ENCODE measurements around the gene CNNM2. TPM values are rescaled to one million over a fixed set of nuclear protein-coding genes. Genes with fewer than 3 reads are reported as not detected.

Gene CNNM2
- total RNA-seq, 2 experiments from 2014 or later: 10.9 to 12.3 TPM

DNA sequence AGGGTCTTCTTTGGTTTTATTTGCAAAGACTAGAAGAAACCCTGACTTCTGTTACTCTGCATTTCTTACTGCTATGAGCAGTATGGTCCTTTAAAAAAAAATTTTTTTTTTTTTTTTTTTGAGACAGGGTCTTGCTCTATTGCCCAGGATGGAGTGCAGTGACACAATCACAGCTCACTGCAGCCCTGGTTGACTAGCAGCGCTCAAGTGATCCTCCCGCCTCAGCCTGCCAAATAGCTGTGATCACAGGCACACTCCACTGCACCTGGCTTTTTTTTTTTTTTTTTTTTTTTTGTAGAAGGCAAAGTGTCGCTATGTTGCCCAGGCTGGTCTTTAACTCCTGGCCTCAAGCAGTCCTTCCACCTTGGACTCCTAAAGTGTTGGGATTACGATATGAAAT lies 17.4 kb downstream of the CNNM2 start:
- H3K4me1 Mint-ChIP-seq: peaks cover 11% of the 10 kb centered on the region

GRCh38 chr10:102935939-102936605 lies 18.0 kb downstream of the CNNM2 start:
- DNase-seq (no peak), ATAC-seq (ENCODE audit: low read depth) (no peak)
- Mint-ChIP-seq H3K9me3 (no peaks in the 10 kb centered on the region), H3K4me1 (peaks cover 11% of the 10 kb centered on the region), H3K4me3 (no peak overlapping the region), H3K27me3 (no peaks in the 10 kb centered on the region), H3K36me3 (peaks cover 3% of the 10 kb centered on the region), H3K27ac (no peak overlapping the region)
- POLR2A ChIA-PET: no interaction called here

More for the DNA sequence above, 17.4 kb downstream of the CNNM2 start:
- H3K9me3 Mint-ChIP-seq: no peaks in the 10 kb centered on the region
- peaks cover 3% of the 10 kb centered on the region for H3K36me3 Mint-ChIP-seq
- H3K4me3 Mint-ChIP-seq: no peak overlapping the region
- H3K27me3 Mint-ChIP-seq: no peaks in the 10 kb centered on the region
- POLR2A ChIA-PET: interaction anchor here (0.7 kb wide), 1 partner anchor 219 kb away, joined by 6 read pairs; no protein-coding TSS in a partner anchor
- ATAC-seq (ENCODE audit: low read depth) (no peak), DNase-seq (no peak)
- H3K27ac Mint-ChIP-seq: no peak overlapping the region

- H3K27ac Mint-ChIP-seq: no peak overlapping the region
- peaks cover 3% of the 10 kb centered on the region for H3K4me1 Mint-ChIP-seq
- H3K9me3 Mint-ChIP-seq: no peaks in the 10 kb centered on the region
- H3K27me3 Mint-ChIP-seq: no peaks in the 10 kb centered on the region
- no peaks in the 10 kb centered on the region for H3K36me3 Mint-ChIP-seq
- DNase-seq: no peak
- H3K4me3 Mint-ChIP-seq: no peak overlapping the region
- ATAC-seq (ENCODE audit: low read depth): no peak
- POLR2A ChIA-PET: no interaction called here
Observed at GRCh38 chr10:102941401-102941800, 23.3 kb downstream of the CNNM2 start.

- DNase-seq (no peak), ATAC-seq (ENCODE audit: low read depth) (no peak)
- H3K4me3 Mint-ChIP-seq: no peak overlapping the region
- no peaks in the 10 kb centered on the region for H3K4me1 Mint-ChIP-seq
- no peaks in the 10 kb centered on the region for H3K9me3 Mint-ChIP-seq
- H3K36me3 Mint-ChIP-seq: no peaks in the 10 kb centered on the region
- H3K27ac Mint-ChIP-seq: no peak overlapping the region
- H3K27me3 Mint-ChIP-seq: no peaks in the 10 kb centered on the region
- POLR2A ChIA-PET: interaction anchor here (0.5 kb wide), 1 partner anchor 11 kb away, joined by 6 read pairs; no protein-coding TSS in a partner anchor
Observed at GRCh38 chr10:102945449-102945848, 27.4 kb downstream of the CNNM2 start.

GRCh38 chr10:102945962-102946361 lies 27.9 kb downstream of the CNNM2 start:
- H3K27me3 Mint-ChIP-seq: no peaks in the 10 kb centered on the region
- H3K4me1 Mint-ChIP-seq: no peaks in the 10 kb centered on the region
- no peaks in the 10 kb centered on the region for H3K9me3 Mint-ChIP-seq
- no peak overlapping the region for H3K27ac Mint-ChIP-seq
- no peak overlapping the region for H3K4me3 Mint-ChIP-seq
- ATAC-seq (ENCODE audit: low read depth) (no peak), DNase-seq (no peak)
- H3K36me3 Mint-ChIP-seq: no peaks in the 10 kb centered on the region
- POLR2A ChIA-PET: interaction anchor here (0.5 kb wide), 1 partner anchor 11 kb away, joined by 6 read pairs; no protein-coding TSS in a partner anchor

GRCh38 chr10:102946992-102947391 lies 28.9 kb downstream of the CNNM2 start:
- Mint-ChIP-seq H3K9me3 (no peaks in the 10 kb centered on the region), H3K36me3 (no peaks in the 10 kb centered on the region), H3K27ac (no peak overlapping the region), H3K4me1 (no peaks in the 10 kb centered on the region), H3K27me3 (no peaks in the 10 kb centered on the region), H3K4me3 (no peak overlapping the region)
- ATAC-seq (ENCODE audit: low read depth) (no peak), DNase-seq (no peak)
- POLR2A ChIA-PET: no interaction called here

- Mint-ChIP-seq H3K27ac (no peak overlapping the region), H3K27me3 (no peaks in the 10 kb centered on the region)
- ATAC-seq (ENCODE audit: low read depth): no peak
Observed at GRCh38 chr10:102948176-102948575, 30.1 kb downstream of the CNNM2 start.

DNA sequence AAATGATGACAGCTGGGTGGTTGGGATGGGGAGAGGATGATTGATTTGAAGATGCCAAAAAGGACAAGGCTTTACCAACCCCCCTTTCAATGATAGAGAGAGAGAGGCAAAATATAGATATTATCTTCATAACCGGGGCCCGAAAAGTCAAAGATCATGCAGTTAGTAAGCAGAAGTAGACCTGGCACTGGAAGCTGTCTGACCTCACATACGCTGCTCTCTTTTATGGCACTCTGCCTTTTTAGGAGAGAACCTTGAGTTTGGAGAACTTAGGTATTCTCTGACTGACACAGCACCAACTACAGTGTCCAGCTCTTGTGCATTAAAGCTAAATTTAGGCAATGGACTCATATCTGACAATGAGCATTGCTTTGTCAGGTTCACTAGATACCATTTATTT lies 30.7 kb downstream of the CNNM2 start:
- no peak overlapping the region for H3K27ac Mint-ChIP-seq
- POLR2A ChIA-PET: no interaction called here

More at GRCh38 chr10:102948176-102948575, 30.1 kb downstream of the CNNM2 start:
- Mint-ChIP-seq H3K4me3 (no peak overlapping the region), H3K36me3 (no peaks in the 10 kb centered on the region), H3K4me1 (peaks cover 1% of the 10 kb centered on the region), H3K9me3 (no peaks in the 10 kb centered on the region)
- no peak for DNase-seq
- POLR2A ChIA-PET: no interaction called here

GRCh38 chr10:102949916-102950315 lies 31.8 kb downstream of the CNNM2 start:
- Mint-ChIP-seq H3K27ac (no peak overlapping the region), H3K4me1 (peaks cover 1% of the 10 kb centered on the region), H3K9me3 (no peaks in the 10 kb centered on the region), H3K27me3 (no peaks in the 10 kb centered on the region), H3K36me3 (no peaks in the 10 kb centered on the region), H3K4me3 (no peak overlapping the region)
- no peak for ATAC-seq (ENCODE audit: low read depth)
- no peak for DNase-seq
- POLR2A ChIA-PET: interaction anchor here (0.6 kb wide), 1 partner anchor 25 kb away, joined by 5 read pairs; no protein-coding TSS in a partner anchor

More for the DNA sequence above, 30.7 kb downstream of the CNNM2 start:
- Mint-ChIP-seq H3K27me3 (no peaks in the 10 kb centered on the region), H3K9me3 (no peaks in the 10 kb centered on the region), H3K4me1 (peaks cover 1% of the 10 kb centered on the region), H3K36me3 (no peaks in the 10 kb centered on the region), H3K4me3 (no peak overlapping the region)
- DNase-seq: no peak
- no peak for ATAC-seq (ENCODE audit: low read depth)

DNA sequence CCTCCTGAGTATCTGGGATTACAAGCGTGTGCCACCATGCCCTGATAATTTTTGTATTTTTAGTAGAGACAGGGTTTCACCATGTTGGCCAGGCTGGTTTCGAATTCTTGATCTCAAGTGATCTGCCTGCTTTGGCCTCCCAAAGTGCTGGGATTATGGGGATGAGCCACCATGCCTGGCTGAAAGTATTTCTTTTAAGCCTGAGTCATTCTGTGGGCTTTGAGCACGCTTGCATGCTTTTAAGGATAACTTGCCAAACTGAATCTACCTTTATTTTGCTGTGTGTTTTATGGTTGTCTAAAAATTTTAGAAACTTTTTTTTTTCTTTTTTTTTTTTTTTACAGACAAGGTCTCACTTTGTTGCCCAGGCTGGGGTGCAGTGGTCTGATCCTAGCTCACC lies 33.2 kb downstream of the CNNM2 start:
- POLR2A ChIA-PET: no interaction called here
- no peak overlapping the region for H3K4me3 Mint-ChIP-seq
- DNase-seq: no peak
- peaks cover 1% of the 10 kb centered on the region for H3K4me1 Mint-ChIP-seq
- no peaks in the 10 kb centered on the region for H3K36me3 Mint-ChIP-seq
- no peak for ATAC-seq (ENCODE audit: low read depth)
- H3K27me3 Mint-ChIP-seq: no peaks in the 10 kb centered on the region
- H3K9me3 Mint-ChIP-seq: no peaks in the 10 kb centered on the region
- no peak overlapping the region for H3K27ac Mint-ChIP-seq

- H3K4me1 Mint-ChIP-seq: no peaks in the 10 kb centered on the region
- ATAC-seq (ENCODE audit: low read depth) (no peak), DNase-seq (no peak)
- no peaks in the 10 kb centered on the region for H3K36me3 Mint-ChIP-seq
- no peak overlapping the region for H3K4me3 Mint-ChIP-seq
- H3K9me3 Mint-ChIP-seq: no peaks in the 10 kb centered on the region
- no peak overlapping the region for H3K27ac Mint-ChIP-seq
- POLR2A ChIA-PET: interaction anchor here (0.5 kb wide), 1 partner anchor 846 kb away, joined by 3 read pairs; no protein-coding TSS in a partner anchor
- H3K27me3 Mint-ChIP-seq: no peaks in the 10 kb centered on the region
Observed at GRCh38 chr10:102959360-102959759, 41.3 kb downstream of the CNNM2 start.

- Mint-ChIP-seq H3K9me3 (no peaks in the 10 kb centered on the region), H3K27me3 (no peaks in the 10 kb centered on the region), H3K36me3 (no peaks in the 10 kb centered on the region), H3K4me1 (no peaks in the 10 kb centered on the region), H3K4me3 (no peak overlapping the region), H3K27ac (no peak overlapping the region)
- DNase-seq (no peak), ATAC-seq (ENCODE audit: low read depth) (no peak)
- POLR2A ChIA-PET: no interaction called here
Observed at GRCh38 chr10:102960157-102960556, 42.1 kb downstream of the CNNM2 start.

- no peak for ATAC-seq (ENCODE audit: low read depth)
Observed at GRCh38 chr10:102962267-102962666, 44.2 kb downstream of the CNNM2 start.

DNA sequence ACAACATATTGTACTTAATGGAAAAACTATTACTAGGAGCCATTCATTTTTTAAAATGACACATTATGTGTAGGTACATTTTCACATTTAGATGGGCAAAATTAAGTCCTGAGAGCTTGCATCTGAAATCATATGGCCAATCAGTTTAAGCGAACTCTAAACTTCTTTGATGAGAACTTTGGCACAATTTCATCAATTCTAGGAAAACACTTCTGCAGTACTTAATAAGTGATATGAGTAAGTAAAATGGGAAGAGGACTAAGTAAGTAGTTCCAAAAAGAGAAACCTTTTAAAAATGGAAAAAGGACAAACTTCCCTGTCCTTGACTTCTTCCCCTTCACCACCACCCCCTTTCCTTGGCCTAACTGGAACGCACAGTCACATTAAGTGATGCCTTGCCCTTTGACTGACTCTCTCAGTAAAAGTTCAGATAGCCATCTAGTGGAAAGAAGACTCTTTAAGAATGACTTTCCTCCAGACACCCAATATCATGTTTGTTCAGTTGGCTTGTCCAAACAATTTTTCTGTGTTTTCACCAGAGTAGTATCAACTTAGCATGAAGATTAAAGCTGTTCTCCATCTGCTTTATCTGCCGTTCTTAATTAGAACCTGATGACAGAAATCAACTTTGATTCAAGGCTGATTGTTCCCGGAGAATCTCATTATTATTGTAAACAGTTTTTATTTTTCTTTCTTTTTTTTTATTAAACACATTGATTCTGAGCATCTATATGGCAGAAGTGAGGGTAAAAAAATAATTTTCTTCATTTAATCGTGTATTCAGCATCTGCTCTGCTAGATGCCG lies 45.1 kb downstream of the CNNM2 start:
- Mint-ChIP-seq H3K36me3 (no peaks in the 10 kb centered on the region), H3K9me3 (no peaks in the 10 kb centered on the region), H3K27me3 (no peaks in the 10 kb centered on the region), H3K27ac (no peak overlapping the region), H3K4me3 (no peak overlapping the region), H3K4me1 (no peaks in the 10 kb centered on the region)
- ATAC-seq (ENCODE audit: low read depth) (no peak), DNase-seq (no peak)
- POLR2A ChIA-PET: no interaction called here

More at GRCh38 chr10:102962267-102962666, 44.2 kb downstream of the CNNM2 start:
- no peak for DNase-seq
- Mint-ChIP-seq H3K36me3 (no peaks in the 10 kb centered on the region), H3K4me1 (no peaks in the 10 kb centered on the region), H3K27ac (no peak overlapping the region), H3K9me3 (no peaks in the 10 kb centered on the region), H3K27me3 (no peaks in the 10 kb centered on the region), H3K4me3 (no peak overlapping the region)
- POLR2A ChIA-PET: no interaction called here
